Psoas muscle (tissue), 8 donors: ENCODE results near the gene SLC1A1. TPM values are rescaled to one million over a fixed set of nuclear protein-coding genes. Genes with fewer than 3 reads are reported as not detected.
A peak's percentile ranks its signal among the peaks of the same experiment; 100 is the strongest.

Experiments used
- ATAC-seq, 4 donors: fragments of 200-7000 bp; cut with Tn5 transposase; one replicate each; pipeline ENCODE4 v1.9.1; 2020; ENCODE audit warnings: moderate library complexity in 3 of 4, mild to moderate bottlenecking in 2 of 4
- DNase-seq, 2 donors: peaks; one replicate each; pipeline ENCODE4 v3.0.0-alpha.2; 2020
- H3K27ac ChIP-seq: fragments of 200-600 bp; one replicate; pipeline ENCODE4 v1.8.0; 2022
- H3K27me3 ChIP-seq, 3 donors: fragments of 200-600 bp in 1 of 3; one replicate each; pipeline versions ENCODE4 v1.6.1 to v1.8.0; 2013 to 2022; ENCODE audit warnings: low read length in 2 of 3, mild to moderate bottlenecking in 2 of 3, moderate library complexity in 1 of 3; ENCODE audit not compliant: insufficient read depth in 3 of 3
- H3K36me3 ChIP-seq, 2 donors: fragments of 200-600 bp in 1 of 2; one replicate each; pipeline versions ENCODE4 v1.6.1 to v1.8.0; 2013 to 2022; ENCODE audit warnings: low read depth in 1 of 2, mild to moderate bottlenecking in 1 of 2, moderate library complexity in 1 of 2; ENCODE audit not compliant: insufficient read depth in 1 of 2
- H3K4me1 ChIP-seq: fragments of 200-600 bp; one replicate; pipeline ENCODE4 v1.8.0; 2022
- H3K4me3 ChIP-seq: fragments of 200-600 bp; one replicate; pipeline ENCODE4 v1.8.0; 2022; ENCODE audit warnings: mild to moderate bottlenecking
- H3K9me3 ChIP-seq: fragments of 200-600 bp; one replicate; pipeline ENCODE4 v1.8.0; 2022
- WGBS, 3 donors: extraction: QIAGEN DNeasy Blood & Tissue Kit; methylation state at CpG; one replicate each; pipeline versions ENCODE4 v1.1.6 to v1.1.7; 2013; 5-methylcytosine and 5-hydroxymethylcytosine counted together
- intact Hi-C, 2 donors: fragments of 100-400 bp; cut with DNase I; formaldehyde crosslinking; loops; one replicate each; pipeline versions ENCODE4 v1.11.0 to v1.14.2; 2022
- long read RNA-seq, 2 donors: library from polyadenylated mRNA; unstranded; transcript quantifications; one replicate each; pipeline ENCODE4 v2.0.0, GENCODE V29; 2021
- polyA plus RNA-seq, 3 donors: library from polyadenylated mRNA; stranded (reverse); fragments of 200-250 nt; gene quantifications; one replicate each; pipeline ENCODE4 v1.2.3, GENCODE V29; 2013
- total RNA-seq, 4 donors: library from RNA; stranded (reverse); fragmentation: NEBNext Ultra II Directional in 2 of 4; extraction: Animal tissue kit (Norgen Biotek cat#: 25700) in 2 of 4; gene quantifications; one replicate each; pipeline versions ENCODE4 v1.2.1 to v1.2.4, GENCODE V29; 2021 to 2023
- TF ChIP-seq, protein P1 (sequence below): fragments of 200-600 bp; IDR thresholded peaks from one replicate; pipeline ENCODE4 v1.8.0; 2022; ENCODE audit warnings: antibody characterized with exemption
- donor health status: healthy with polysubstance abuse.
- donor health status: DM: no; HTN: no; CAD: no; lungs with moderate emphysema.
- donor health status: Bipolar disorder and iron deficiency.
- donor health status: healthy.
- donor health status: DM: yes; HTN: yes; CAD: no.
- donor health status: DM: no; HTN: no; CAD: no.
- donor health status: DM: no; HTN: no; CAD: no.
- donor health status: DM: yes; HTN: yes; CAD: no.

Gene SLC1A1
- total RNA-seq, result 1 to 10 TPM in 3 of 4 donors, under 1 TPM in 1; 0.64 to 1.3 (median 1.1) TPM
- polyA plus RNA-seq, result 1 to 10 TPM in 1 of 3 donors, under 1 TPM in 2; 0.43 to 1.0 (median 0.94) TPM
- long read RNA-seq, donor 1, partial matches to known transcripts, result 0 of 1 reads
- long read RNA-seq, donor 1, other reads (novel, unspliced or antisense), result 0 of 1 reads
- long read RNA-seq, donor 2, partial matches to known transcripts, result 0 of 5 reads
- long read RNA-seq, donor 2, other reads (novel, unspliced or antisense), result 2 of 5 reads

DNA sequence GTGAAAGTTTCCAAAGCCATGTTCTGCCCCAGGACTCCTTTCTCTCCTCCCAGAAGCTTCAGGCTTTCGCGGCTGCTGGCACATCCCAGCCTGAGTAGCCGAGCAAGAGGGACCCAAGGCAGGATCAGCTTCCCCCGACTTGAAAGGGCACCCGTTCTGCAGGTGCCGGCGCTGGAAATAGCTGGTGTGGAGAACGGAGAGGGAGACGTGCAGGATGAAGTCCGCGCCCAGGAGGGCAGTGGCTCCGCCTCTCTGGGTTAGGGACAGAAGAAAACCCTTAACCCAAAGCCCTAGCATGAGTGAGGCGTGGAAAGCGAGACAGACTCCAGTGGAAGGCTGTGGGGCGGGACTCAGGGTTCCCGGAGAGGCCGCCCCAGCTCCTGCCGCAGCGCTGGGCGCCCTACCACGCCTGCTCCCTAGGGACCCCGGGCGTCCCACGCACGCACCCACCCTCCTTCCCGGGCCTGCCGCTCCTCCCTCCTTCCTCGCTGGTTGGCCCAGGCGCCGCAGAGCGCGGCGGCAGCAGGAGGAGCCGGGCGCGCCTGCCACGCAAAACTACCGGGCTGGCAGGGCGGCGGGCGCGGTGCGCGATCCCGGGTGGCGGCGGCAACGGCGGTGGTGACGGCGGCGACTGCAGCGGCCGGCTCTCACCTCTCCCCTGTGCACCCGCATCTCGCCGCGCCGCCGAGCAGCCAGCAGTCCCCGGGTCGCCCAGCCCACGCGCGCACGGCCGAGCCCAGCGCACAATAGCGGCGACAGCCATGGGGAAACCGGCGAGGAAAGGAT lies at the start of gene SLC1A1:
Gene SLC1A1 (plus strand): TSS at position 550 of the 786 bp plus-strand sequence. CDS start 212 bp downstream, at position 762.
- no peaks in the 10 kb centered on the region for H3K9me3 ChIP-seq
- peaks cover 0 to 18% (median 0%) of the 10 kb centered on the region in 3 donors for H3K27me3 ChIP-seq
- H3K4me1 ChIP-seq, result no peaks in the 10 kb centered on the region
- peak; percentile 58 to 76 for DNase-seq
- 0 to 1% (median 0%) methylated on average over 48 to 72 of the region's 72 CpGs for WGBS, 3 donors
- no peaks in the 10 kb centered on the region for H3K36me3 ChIP-seq
- TF ChIP-seq, protein P1, sequence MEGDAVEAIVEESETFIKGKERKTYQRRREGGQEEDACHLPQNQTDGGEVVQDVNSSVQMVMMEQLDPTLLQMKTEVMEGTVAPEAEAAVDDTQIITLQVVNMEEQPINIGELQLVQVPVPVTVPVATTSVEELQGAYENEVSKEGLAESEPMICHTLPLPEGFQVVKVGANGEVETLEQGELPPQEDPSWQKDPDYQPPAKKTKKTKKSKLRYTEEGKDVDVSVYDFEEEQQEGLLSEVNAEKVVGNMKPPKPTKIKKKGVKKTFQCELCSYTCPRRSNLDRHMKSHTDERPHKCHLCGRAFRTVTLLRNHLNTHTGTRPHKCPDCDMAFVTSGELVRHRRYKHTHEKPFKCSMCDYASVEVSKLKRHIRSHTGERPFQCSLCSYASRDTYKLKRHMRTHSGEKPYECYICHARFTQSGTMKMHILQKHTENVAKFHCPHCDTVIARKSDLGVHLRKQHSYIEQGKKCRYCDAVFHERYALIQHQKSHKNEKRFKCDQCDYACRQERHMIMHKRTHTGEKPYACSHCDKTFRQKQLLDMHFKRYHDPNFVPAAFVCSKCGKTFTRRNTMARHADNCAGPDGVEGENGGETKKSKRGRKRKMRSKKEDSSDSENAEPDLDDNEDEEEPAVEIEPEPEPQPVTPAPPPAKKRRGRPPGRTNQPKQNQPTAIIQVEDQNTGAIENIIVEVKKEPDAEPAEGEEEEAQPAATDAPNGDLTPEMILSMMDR, result no peak
- no peak within 1 kb of the TSS for H3K27ac ChIP-seq
- H3K4me3 ChIP-seq, result peak within 1 kb of the TSS; percentile 77
- ATAC-seq, result peak; percentile 64 to 90 (median 82)
- intact Hi-C loops, result no loop called here

DNA sequence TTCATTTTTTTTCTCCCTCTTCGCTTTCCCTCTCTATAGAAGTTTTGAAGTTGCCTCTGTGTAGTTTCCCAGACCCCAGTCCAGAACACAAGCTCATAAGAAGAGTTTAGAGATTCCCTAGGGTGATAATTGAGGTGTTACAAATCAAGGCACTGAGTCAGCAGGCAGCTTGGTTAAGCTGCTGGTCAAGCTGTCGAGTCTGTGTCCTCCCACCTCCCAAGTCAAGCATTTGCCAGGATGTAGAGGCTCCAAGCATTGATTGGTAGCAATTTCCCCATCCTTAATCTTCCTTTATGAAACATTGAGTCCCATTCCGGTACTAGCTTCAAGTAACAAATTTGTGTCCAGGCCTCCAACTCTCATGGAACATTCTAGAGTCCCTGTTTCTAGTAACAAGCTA lies 47.5 kb upstream of the SLC1A1 start:
- TF ChIP-seq, protein P1, result no peak
- DNase-seq (no peak), ATAC-seq (no peak)
- Histone ChIP-seq H3K9me3 (no peaks in the 10 kb centered on the region), H3K36me3 (no peaks in the 10 kb centered on the region), H3K4me3 (no peak overlapping the region), H3K4me1 (no peaks in the 10 kb centered on the region), H3K27me3 (no peaks in the 10 kb centered on the region), H3K27ac (no peak overlapping the region)
- intact Hi-C loops, result no loop called here
- WGBS, 3 donors, result 67 to 75% (median 67%) methylated on average over 3 of the region's 3 CpGs

DNA sequence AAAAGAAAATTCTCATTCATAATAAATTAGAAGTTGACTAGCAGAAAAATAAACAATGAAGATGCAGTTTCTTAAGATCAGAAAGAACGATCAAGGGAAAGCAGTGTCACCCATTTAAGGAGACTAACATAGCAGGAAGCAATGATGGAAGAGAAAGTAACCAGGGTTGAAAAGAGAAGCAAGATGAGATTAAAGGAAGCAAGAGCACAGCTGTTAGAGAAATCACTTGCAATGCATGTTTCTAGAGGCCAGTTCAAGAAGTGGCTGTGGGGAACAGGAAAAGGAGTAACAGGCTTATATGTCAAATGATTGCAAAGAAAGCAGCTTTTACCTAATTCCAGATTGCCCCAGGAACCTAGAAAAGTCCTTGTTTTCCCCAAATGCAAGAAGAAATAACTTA lies 46.8 kb upstream of the SLC1A1 start:
- no peak overlapping the region for H3K4me3 ChIP-seq
- 66 to 71% (median 67%) methylated on average over 1 of the region's 1 CpG for WGBS, 3 donors
- no peaks in the 10 kb centered on the region for H3K9me3 ChIP-seq
- no peaks in the 10 kb centered on the region for H3K4me1 ChIP-seq
- ATAC-seq, result no peak
- TF ChIP-seq, protein P1, result no peak
- intact Hi-C loops, result no loop called here
- no peak for DNase-seq
- no peak overlapping the region for H3K27ac ChIP-seq
- no peaks in the 10 kb centered on the region for H3K27me3 ChIP-seq
- no peaks in the 10 kb centered on the region for H3K36me3 ChIP-seq

DNA sequence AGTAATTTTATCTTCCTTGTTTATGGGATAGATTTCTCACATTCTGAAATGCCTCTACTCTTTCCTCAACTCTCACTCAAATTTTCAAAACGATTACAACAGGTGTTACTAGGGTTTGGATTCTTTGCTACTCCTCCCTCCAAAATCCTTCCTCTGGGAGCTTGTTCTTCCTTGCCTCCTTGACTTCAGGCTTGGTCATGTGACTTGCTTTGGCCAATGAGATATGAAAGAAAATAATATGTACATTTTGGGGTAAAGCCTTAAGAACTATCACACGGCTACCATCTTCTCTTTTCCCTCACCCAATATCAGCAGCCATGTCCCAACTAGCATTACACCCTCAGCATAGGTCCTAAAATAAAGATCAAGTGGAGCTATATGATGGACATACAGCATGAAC lies 28.8 kb upstream of the SLC1A1 start:
- 56 to 74% (median 59%) methylated on average over 2 of the region's 2 CpGs for WGBS, 3 donors
- intact Hi-C loops, result no loop called here
- no peak for DNase-seq

More for the DNA sequence above, 28.8 kb upstream of the SLC1A1 start:
- Histone ChIP-seq H3K27ac (no peak overlapping the region), H3K27me3 (peaks cover 0 to 7% (median 2%) of the 10 kb centered on the region in 3 donors), H3K4me3 (no peak overlapping the region), H3K9me3 (no peaks in the 10 kb centered on the region), H3K36me3 (no peaks in the 10 kb centered on the region), H3K4me1 (no peaks in the 10 kb centered on the region)
- TF ChIP-seq, protein P1, result no peak
- no peak for ATAC-seq
